ENCODE measurements around the gene RCOR1.
A peak's percentile ranks its signal among the peaks of the same experiment; 100 is the strongest.
"Not testable (repeated sequence)": the region's sequence is repeated elsewhere in the genome, so short reads cannot be mapped to it uniquely, and the experiment has no call there.

The RCOR1 gene

GRCh38 chr14:102616318-102616717 is 23.9 kb downstream of the RCOR1 start:
- ATAC-seq (replicated peaks) (no peak), DNase-seq (no peak)
- Mint-ChIP-seq H3K36me3 (ENCODE audit: insufficient read depth) (peaks cover 16% of the 10 kb centered on the region), H3K4me3 (no peak overlapping the region), H3K4me1 (ENCODE audit: low read depth in 2 of 2) (peaks cover 22 to 29% of the 10 kb centered on the region in 2 donors), H3K9me3 (no peaks in the 10 kb centered on the region), H3K27me3 (no peaks in the 10 kb centered on the region), H3K27ac (no peak overlapping the region)

DNA sequence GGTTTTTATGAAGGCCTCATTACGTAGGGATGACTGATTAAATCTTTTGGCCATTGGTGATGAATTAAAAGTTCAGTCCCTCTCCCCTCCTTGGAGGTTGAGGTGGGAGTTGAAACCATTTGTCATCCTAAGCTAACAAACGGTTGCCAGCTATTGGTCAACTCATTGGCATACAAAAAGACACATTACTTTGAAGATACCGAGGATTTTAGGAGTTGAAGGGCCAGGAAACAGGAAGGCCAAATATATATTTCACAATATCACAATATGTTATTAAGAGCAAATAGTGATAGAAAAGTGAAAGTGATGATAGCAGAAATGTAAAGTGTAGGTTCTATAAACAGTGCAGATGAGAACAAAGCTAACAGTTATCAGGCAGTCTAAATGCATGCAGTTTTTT is 24.4 kb downstream of the RCOR1 start:
- Mint-ChIP-seq H3K9me3 (no peaks in the 10 kb centered on the region), H3K36me3 (ENCODE audit: insufficient read depth) (peaks cover 14% of the 10 kb centered on the region), H3K27me3 (no peaks in the 10 kb centered on the region), H3K4me1 (ENCODE audit: low read depth in 2 of 2) (peaks cover 25 to 29% of the 10 kb centered on the region in 2 donors), H3K4me3 (no peak overlapping the region), H3K27ac (no peak overlapping the region)
- no peak for DNase-seq
- no peak for ATAC-seq (replicated peaks)

DNA sequence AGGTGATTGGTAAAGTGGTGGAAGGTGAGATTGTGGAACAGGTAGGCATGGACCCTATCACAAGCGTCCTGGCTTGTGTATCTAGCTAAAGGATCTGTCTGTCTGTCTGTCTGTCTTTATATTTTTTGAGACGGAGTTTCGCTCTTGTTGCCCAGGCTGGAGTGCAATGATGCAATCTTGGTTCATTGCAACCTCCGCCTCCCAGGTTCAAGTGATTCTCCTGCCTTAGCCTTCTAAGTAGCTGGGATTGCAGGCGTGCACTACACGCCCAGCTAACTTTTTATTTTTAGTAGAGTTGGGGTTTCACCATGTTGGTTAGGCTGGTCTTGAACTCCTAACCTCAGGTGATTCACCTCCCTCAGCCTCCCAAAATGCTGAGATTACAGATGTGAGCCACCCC is 26.6 kb downstream of the RCOR1 start:
- not testable (repeated sequence) for H3K27ac Mint-ChIP-seq; H3K9me3 Mint-ChIP-seq; DNase-seq; H3K4me3 Mint-ChIP-seq; ATAC-seq (replicated peaks); H3K27me3 Mint-ChIP-seq
- peaks cover 16% of the 10 kb centered on the region for H3K36me3 Mint-ChIP-seq (ENCODE audit: insufficient read depth)
- H3K4me1 Mint-ChIP-seq (ENCODE audit: low read depth in 2 of 2): peaks cover 36% of the 10 kb centered on the region in 2 donors

DNA sequence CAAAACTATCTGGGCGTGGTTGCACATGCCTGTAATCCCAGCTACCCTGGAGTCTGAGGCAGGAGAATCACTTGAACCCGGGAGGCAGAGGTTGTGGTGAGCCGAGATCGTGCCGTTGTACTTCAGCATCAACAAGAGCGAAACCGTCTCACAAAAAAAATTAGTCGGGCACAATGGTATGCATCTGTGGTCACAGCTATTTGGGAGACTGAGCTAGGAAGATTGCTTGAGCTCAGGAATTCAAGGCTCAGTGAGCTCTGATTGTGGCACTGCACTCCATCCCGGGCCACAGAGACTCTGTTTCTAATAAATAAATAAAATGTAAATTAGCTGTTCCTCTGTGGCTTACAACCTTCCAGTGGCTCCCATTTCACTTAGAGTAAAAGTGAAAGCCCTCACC is 28.0 kb downstream of the RCOR1 start:
- ATAC-seq (replicated peaks): no peak
- DNase-seq: no peak
- H3K27ac Mint-ChIP-seq: no peak overlapping the region
- peaks cover 22% of the 10 kb centered on the region for H3K36me3 Mint-ChIP-seq (ENCODE audit: insufficient read depth)
- H3K9me3 Mint-ChIP-seq: no peaks in the 10 kb centered on the region
- H3K4me3 Mint-ChIP-seq: no peak overlapping the region
- H3K27me3 Mint-ChIP-seq: no peaks in the 10 kb centered on the region
- peaks cover 36% of the 10 kb centered on the region in 2 donors for H3K4me1 Mint-ChIP-seq (ENCODE audit: low read depth in 2 of 2)

DNA sequence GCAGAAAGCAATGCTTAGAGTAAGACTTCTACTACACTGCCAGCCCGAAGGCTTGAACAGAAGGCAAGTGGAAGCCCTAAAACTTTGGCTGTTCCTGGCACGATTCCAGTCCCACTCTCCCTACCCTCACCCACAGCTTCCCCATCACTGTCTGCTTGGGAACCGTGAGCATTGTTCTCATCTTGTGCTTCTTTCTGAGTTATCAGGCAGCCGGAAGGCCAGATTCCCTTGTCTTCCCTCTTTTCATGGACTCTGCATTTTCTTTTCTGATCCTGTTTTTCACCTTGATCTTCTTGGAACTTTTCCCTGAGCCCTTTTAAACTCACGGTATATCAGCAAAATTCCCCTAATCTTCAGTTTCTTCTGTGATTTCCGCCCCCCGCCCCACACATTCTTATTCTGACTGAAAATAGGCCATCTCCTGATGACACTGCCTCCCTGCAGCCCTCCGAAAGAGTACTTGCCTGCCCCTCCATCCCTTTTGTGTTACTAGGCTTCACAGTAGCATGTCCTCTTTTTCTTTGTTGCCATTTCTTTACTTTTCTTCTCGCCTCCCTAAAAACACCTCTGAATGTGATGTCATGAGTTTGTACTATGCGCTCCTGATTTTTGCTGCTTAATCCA is 29.9 kb downstream of the RCOR1 start:
- no peak overlapping the region for H3K4me3 Mint-ChIP-seq
- peaks cover 28 to 36% of the 10 kb centered on the region in 2 donors for H3K4me1 Mint-ChIP-seq (ENCODE audit: low read depth in 2 of 2)
- no peak for DNase-seq
- ATAC-seq (replicated peaks): no peak
- H3K27me3 Mint-ChIP-seq: no peaks in the 10 kb centered on the region
- H3K27ac Mint-ChIP-seq: peak overlapping the region in 1 of 2 donors; percentile 19
- H3K36me3 Mint-ChIP-seq (ENCODE audit: insufficient read depth): peaks cover 22% of the 10 kb centered on the region
- no peaks in the 10 kb centered on the region for H3K9me3 Mint-ChIP-seq

DNA sequence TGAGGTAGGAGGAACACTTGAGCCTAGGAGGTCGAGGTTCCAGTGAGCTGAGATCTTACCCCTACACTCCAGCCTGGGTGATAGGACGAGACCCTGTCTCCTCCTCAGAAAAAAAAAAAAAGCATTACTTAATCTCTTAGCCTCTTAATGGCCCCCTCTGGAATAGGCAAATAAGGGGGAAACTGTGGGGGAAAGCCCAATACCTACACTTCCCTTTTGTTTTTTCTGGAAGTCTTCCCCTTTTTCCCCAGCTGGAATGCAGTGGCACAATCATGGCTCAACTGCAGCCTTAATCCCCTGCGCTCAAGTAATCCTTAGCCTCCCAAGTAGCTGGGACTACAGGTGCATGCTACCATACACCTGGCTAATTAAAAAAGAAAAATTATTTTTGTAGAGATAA is 32.2 kb downstream of the RCOR1 start:
- Mint-ChIP-seq H3K9me3 (no peaks in the 10 kb centered on the region), H3K27ac (no peak overlapping the region), H3K36me3 (ENCODE audit: insufficient read depth) (peaks cover 17% of the 10 kb centered on the region), H3K27me3 (no peaks in the 10 kb centered on the region), H3K4me3 (no peak overlapping the region), H3K4me1 (ENCODE audit: low read depth in 2 of 2) (peaks cover 29 to 32% of the 10 kb centered on the region in 2 donors)
- ATAC-seq (replicated peaks) (no peak), DNase-seq (no peak)

GRCh38 chr14:102625564-102626296 is 33.3 kb downstream of the RCOR1 start:
- H3K27ac Mint-ChIP-seq: no peak overlapping the region
- no peaks in the 10 kb centered on the region for H3K27me3 Mint-ChIP-seq
- H3K4me1 Mint-ChIP-seq (ENCODE audit: low read depth in 2 of 2): peaks cover 22 to 30% of the 10 kb centered on the region in 2 donors
- ATAC-seq (replicated peaks) (no peak), DNase-seq (no peak)
- peaks cover 13% of the 10 kb centered on the region for H3K36me3 Mint-ChIP-seq (ENCODE audit: insufficient read depth)
- H3K9me3 Mint-ChIP-seq: no peaks in the 10 kb centered on the region
- H3K4me3 Mint-ChIP-seq: no peak overlapping the region

DNA sequence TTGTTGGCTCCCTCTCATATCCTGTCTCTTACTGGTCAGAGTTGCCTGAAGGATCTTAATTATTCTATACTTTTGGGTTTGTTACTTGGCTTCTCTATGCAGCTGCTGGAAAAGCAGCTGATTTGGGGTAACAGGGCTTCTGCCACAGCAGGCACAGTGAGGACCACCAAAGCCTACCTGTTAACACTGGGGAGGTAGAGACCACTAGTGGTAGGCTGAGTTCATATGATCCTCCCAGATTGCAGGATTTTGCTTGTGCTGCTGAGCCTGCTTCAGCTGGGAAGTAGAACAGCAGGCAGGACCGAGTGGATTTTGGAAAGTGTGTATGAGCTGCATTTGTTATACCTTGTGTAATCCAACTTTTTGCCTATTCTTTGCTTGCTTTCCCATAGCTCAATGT is 34.1 kb downstream of the RCOR1 start:
- Mint-ChIP-seq H3K36me3 (ENCODE audit: insufficient read depth) (peaks cover 13% of the 10 kb centered on the region), H3K4me3 (no peak overlapping the region), H3K27ac (peak overlapping the region in 1 of 2 donors; percentile 18), H3K9me3 (no peaks in the 10 kb centered on the region), H3K27me3 (no peaks in the 10 kb centered on the region), H3K4me1 (ENCODE audit: low read depth in 2 of 2) (peaks cover 18 to 23% of the 10 kb centered on the region in 2 donors)
- DNase-seq (no peak), ATAC-seq (replicated peaks) (no peak)

- H3K36me3 Mint-ChIP-seq (ENCODE audit: insufficient read depth): peaks cover 15% of the 10 kb centered on the region
- DNase-seq: no peak
- no peak for ATAC-seq (replicated peaks)
- H3K27me3 Mint-ChIP-seq: no peaks in the 10 kb centered on the region
- no peak overlapping the region for H3K27ac Mint-ChIP-seq
- no peak overlapping the region for H3K4me3 Mint-ChIP-seq
- H3K4me1 Mint-ChIP-seq (ENCODE audit: low read depth in 2 of 2): peaks cover 16 to 17% of the 10 kb centered on the region in 2 donors
- no peaks in the 10 kb centered on the region for H3K9me3 Mint-ChIP-seq
These were observed 36.6 kb downstream of the RCOR1 start for GRCh38 chr14:102629011-102629444.

GRCh38 chr14:102629808-102630350 is 37.4 kb downstream of the RCOR1 start:
- no peak overlapping the region for H3K4me3 Mint-ChIP-seq
- H3K4me1 Mint-ChIP-seq (ENCODE audit: low read depth in 2 of 2): peaks cover 16 to 21% of the 10 kb centered on the region in 2 donors
- ATAC-seq (replicated peaks): no peak
- no peak for DNase-seq
- H3K27ac Mint-ChIP-seq: no peak overlapping the region
- no peaks in the 10 kb centered on the region for H3K9me3 Mint-ChIP-seq
- H3K36me3 Mint-ChIP-seq (ENCODE audit: insufficient read depth): peaks cover 9% of the 10 kb centered on the region
- H3K27me3 Mint-ChIP-seq: no peaks in the 10 kb centered on the region

GRCh38 chr14:102630405-102630804 is 38.0 kb downstream of the RCOR1 start:
- Mint-ChIP-seq H3K27ac (no peak overlapping the region), H3K27me3 (no peaks in the 10 kb centered on the region), H3K4me3 (no peak overlapping the region), H3K36me3 (ENCODE audit: insufficient read depth) (peaks cover 9% of the 10 kb centered on the region), H3K9me3 (no peaks in the 10 kb centered on the region), H3K4me1 (ENCODE audit: low read depth in 2 of 2) (peaks cover 16 to 21% of the 10 kb centered on the region in 2 donors)
- DNase-seq: no peak
- no peak for ATAC-seq (replicated peaks)

GRCh38 chr14:102630881-102631280 is 38.4 kb downstream of the RCOR1 start:
- H3K9me3 Mint-ChIP-seq: no peaks in the 10 kb centered on the region
- peaks cover 14 to 21% of the 10 kb centered on the region in 2 donors for H3K4me1 Mint-ChIP-seq (ENCODE audit: low read depth in 2 of 2)
- peaks cover 9% of the 10 kb centered on the region for H3K36me3 Mint-ChIP-seq (ENCODE audit: insufficient read depth)
- no peak for DNase-seq
- no peak for ATAC-seq (replicated peaks)
- no peak overlapping the region for H3K4me3 Mint-ChIP-seq
- H3K27ac Mint-ChIP-seq: no peak overlapping the region
- H3K27me3 Mint-ChIP-seq: no peaks in the 10 kb centered on the region

- ATAC-seq (replicated peaks) (no peak), DNase-seq (no peak)
- H3K27ac Mint-ChIP-seq: no peak overlapping the region
- H3K9me3 Mint-ChIP-seq: no peaks in the 10 kb centered on the region
- no peak overlapping the region for H3K4me3 Mint-ChIP-seq
- no peaks in the 10 kb centered on the region for H3K27me3 Mint-ChIP-seq
- peaks cover 6 to 17% of the 10 kb centered on the region in 2 donors for H3K4me1 Mint-ChIP-seq (ENCODE audit: low read depth in 2 of 2)
- H3K36me3 Mint-ChIP-seq (ENCODE audit: insufficient read depth): peaks cover 5% of the 10 kb centered on the region
These were observed 41.6 kb downstream of the RCOR1 start for GRCh38 chr14:102633906-102634595.
